Neutrophil (primary cell): ENCODE measurements around the gene SLC46A2.
A peak's percentile ranks its signal among the peaks of the same experiment; 100 is the strongest.

Experiments used
- H3K27ac ChIP-seq: fragments of 200-600 bp; sonication (generic); 2 replicates; pipeline ENCODE4 v1.5.1; 2016; ENCODE audit warnings: mild to moderate bottlenecking, moderate library complexity
- H3K27me3 ChIP-seq: fragments of 200-600 bp; sonication (generic); 2 replicates; pipeline ENCODE4 v1.6.0; 2016; ENCODE audit warnings: mild to moderate bottlenecking
- H3K36me3 ChIP-seq: fragments of 200-600 bp; sonication (generic); 2 replicates; pipeline ENCODE4 v1.5.1; 2017
- H3K4me1 ChIP-seq, 2 experiments: fragments of 200-600 bp in 1 of 2; sonication (generic) in 1 of 2; 1 replicate in 1 of 2; 2 replicates in 1 of 2; pipeline versions ENCODE4 v1.5.1 to v1.6.1; 2013 to 2016; ENCODE audit warnings: low read depth in 1 of 2, low read length in 1 of 2, mild to moderate bottlenecking in 1 of 2, moderate library complexity in 1 of 2; ENCODE audit not compliant: control insufficient read depth in 1 of 2, insufficient read depth in 1 of 2
- H3K4me3 ChIP-seq, 2 experiments: fragments of 200-600 bp in 1 of 2; sonication (generic) in 1 of 2; 1 replicate in 1 of 2; 2 replicates in 1 of 2; pipeline ENCODE4 v1.5.1; 2013 to 2016; ENCODE audit warnings: low read depth in 1 of 2, low read length in 1 of 2, mild to moderate bottlenecking in 1 of 2, moderate library complexity in 1 of 2
- H3K9me3 ChIP-seq: fragments of 200-600 bp; sonication (generic); 2 replicates; pipeline ENCODE4 v1.5.1; 2016
- CTCF ChIP-seq: fragments of 200-600 bp; sonication (generic); IDR thresholded peaks from 2 replicates; pipeline ENCODE4 v1.5.1; 2016; ENCODE audit warnings: antibody characterized with exemption

The SLC46A2 gene

GRCh38 chr9:112838342-112838741, 52.3 kb downstream of the SLC46A2 start:
- no peaks in the 10 kb centered on the region for H3K9me3 ChIP-seq
- peaks cover 33% of the 10 kb centered on the region for H3K36me3 ChIP-seq
- H3K4me3 ChIP-seq, result no peak overlapping the region
- TF ChIP-seq CTCF, result no peak
- no peaks in the 10 kb centered on the region for H3K4me1 ChIP-seq
- no peaks in the 10 kb centered on the region for H3K27me3 ChIP-seq
- H3K27ac ChIP-seq, result no peak overlapping the region

- Histone ChIP-seq H3K27ac (no peak overlapping the region), H3K27me3 (no peaks in the 10 kb centered on the region), H3K4me1 (peaks cover 0 to 4% of the 10 kb centered on the region in 2 experiments), H3K36me3 (peaks cover 33% of the 10 kb centered on the region), H3K4me3 (no peak overlapping the region), H3K9me3 (no peaks in the 10 kb centered on the region)
- TF ChIP-seq CTCF, result no peak
These were observed 54.3 kb downstream of the SLC46A2 start for GRCh38 chr9:112836394-112836793.

- Histone ChIP-seq H3K4me3 (no peak overlapping the region), H3K36me3 (peaks cover 15% of the 10 kb centered on the region), H3K9me3 (no peaks in the 10 kb centered on the region), H3K4me1 (peaks cover 0 to 8% of the 10 kb centered on the region in 2 experiments), H3K27me3 (no peaks in the 10 kb centered on the region), H3K27ac (no peak overlapping the region)
- TF ChIP-seq CTCF, result no peak
These were observed 57.6 kb downstream of the SLC46A2 start for GRCh38 chr9:112833081-112833480.

- H3K27me3 ChIP-seq, result no peaks in the 10 kb centered on the region
- H3K27ac ChIP-seq, result no peak overlapping the region
- H3K9me3 ChIP-seq, result no peaks in the 10 kb centered on the region
- TF ChIP-seq CTCF, result no peak
- H3K4me3 ChIP-seq, result no peak overlapping the region
- peaks cover 0 to 8% of the 10 kb centered on the region in 2 experiments for H3K4me1 ChIP-seq
- peaks cover 11% of the 10 kb centered on the region for H3K36me3 ChIP-seq
These were observed 58.7 kb downstream of the SLC46A2 start for GRCh38 chr9:112831969-112832368.

GRCh38 chr9:112831281-112831851, 59.3 kb downstream of the SLC46A2 start:
- H3K4me1 ChIP-seq, result peaks cover 0 to 8% of the 10 kb centered on the region in 2 experiments
- TF ChIP-seq CTCF, result no peak
- no peaks in the 10 kb centered on the region for H3K27me3 ChIP-seq

More at GRCh38 chr9:112831281-112831851, 59.3 kb downstream of the SLC46A2 start:
- H3K27ac ChIP-seq, result peak overlapping the region; percentile 42
- peaks cover 5% of the 10 kb centered on the region for H3K36me3 ChIP-seq
- no peaks in the 10 kb centered on the region for H3K9me3 ChIP-seq
- no peak overlapping the region for H3K4me3 ChIP-seq
